ENCODE measurements around the gene CYGB.

DNA sequence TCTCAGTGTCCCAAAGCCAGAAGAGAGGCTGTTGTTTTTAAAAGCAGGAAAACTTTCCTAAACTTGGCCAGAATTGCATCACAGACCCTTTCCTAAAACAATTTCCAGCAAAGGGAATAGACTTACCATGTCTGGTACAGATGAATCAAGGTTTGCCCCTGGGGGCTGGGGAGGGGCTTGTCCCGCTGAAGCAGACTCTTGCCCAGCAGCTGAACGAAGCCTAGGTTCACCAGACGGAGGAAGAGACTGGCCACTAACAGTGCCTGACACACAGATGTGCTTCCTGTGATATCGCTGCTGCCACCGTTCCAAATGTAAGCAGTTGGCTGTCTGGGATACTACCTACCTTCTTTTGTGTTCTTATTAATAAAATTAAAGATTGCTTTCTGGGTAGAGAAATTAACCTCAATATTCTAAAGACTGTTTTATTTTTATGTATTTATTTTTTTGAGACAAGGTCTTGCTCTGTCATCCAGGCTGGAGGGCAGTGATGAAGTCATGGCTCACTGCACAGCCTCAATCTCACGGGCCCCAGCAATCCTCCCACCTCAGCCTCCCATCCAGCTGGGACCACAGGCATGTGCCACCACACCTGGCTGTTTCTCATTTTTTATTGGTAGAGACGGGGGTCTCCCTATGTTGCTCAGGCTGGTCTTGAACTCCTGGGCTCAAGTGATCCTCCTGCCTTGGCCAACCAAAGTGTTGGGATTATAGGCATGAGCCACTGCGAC, 15.8 kb upstream of the CYGB start:
- TF ChIP-seq POLR2A (IDR thresholded peaks at IDR 0.05; ENCODE audit: low read length) (no peak), GATA1 (IDR thresholded peaks at IDR 0.05; ENCODE audit: low read depth, low read length) (no peak)
